ENCODE results near the gene KCNF1.

- TF ChIP-seq SNAI2 (CRISPR knock-in tag; IDR thresholded peaks at IDR 0.05) (no peak), ZC3H10 (CRISPR knock-in tag; IDR thresholded peaks at IDR 0.05) (no peak), ZFP30 (CRISPR knock-in tag; IDR thresholded peaks at IDR 0.05) (no peak), PPARA (CRISPR knock-in tag; IDR thresholded peaks at IDR 0.05; ENCODE audit: borderline replicate concordance) (no peak), RARB (CRISPR knock-in tag; IDR thresholded peaks at IDR 0.05) (no peak), ZFP3 (CRISPR knock-in tag; IDR thresholded peaks at IDR 0.05) (no peak)
Measured at GRCh38 chr2:10892316-10892715, 19.4 kb upstream of the KCNF1 start.

Measured in SK-N-SH treated with all-trans-retinoic acid at 6 μM for 48 hours (cell line).